ENCODE data around the gene PSORS1C2. TPM values are rescaled to one million over a fixed set of nuclear protein-coding genes. Genes with fewer than 3 reads are reported as not detected.

Gene PSORS1C2
- total RNA-seq, 1 experiment from 2014 or later, result 0.33 TPM

- Histone ChIP-seq H3K18ac (ENCODE audit: insufficient read length, low read depth, low read length) (no peak overlapping the region), H3K27ac (ENCODE audit: insufficient read length, low read depth, low read length) (no peak overlapping the region), H3K9ac (ENCODE audit: extremely low read depth, insufficient read length, low read length) (no peak overlapping the region), H2AK5ac (ENCODE audit: insufficient read length, low read length) (no peak overlapping the region), H4K20me1 (ENCODE audit: control insufficient read depth, insufficient read depth, insufficient read length) (no peaks in the 10 kb centered on the region), H3K4me1 (ENCODE audit: insufficient read depth, low read length) (peaks cover 2% of the 10 kb centered on the region; the same call in 1 of the 2 replicates), H2BK120ac (ENCODE audit: low read depth, low read length, poor library complexity, severe bottlenecking) (no peak overlapping the region), H2BK5ac (ENCODE audit: insufficient read length, low read length) (no peak overlapping the region), H2BK12ac (ENCODE audit: insufficient read length, low read depth, low read length) (no peak overlapping the region), H3K4me2 (ENCODE audit: insufficient read depth, insufficient read length, low read length) (no peak overlapping the region), H4K91ac (ENCODE audit: insufficient read length, low read depth, low read length) (no peak overlapping the region), H2AFZ (ENCODE audit: low read length) (no peak overlapping the region), H4K8ac (replicated peaks; ENCODE audit: insufficient read length, low read depth, low read length) (no peak overlapping the region), H2BK15ac (ENCODE audit: low read depth, low read length) (no peak overlapping the region), H3K4ac (ENCODE audit: low read depth, low read length) (no peak overlapping the region), H3K79me1 (ENCODE audit: insufficient read depth, low read depth, low read length, poor library complexity, severe bottlenecking) (no peaks in the 10 kb centered on the region), H4K5ac (ENCODE audit: insufficient read length, low read depth, low read length) (no peak overlapping the region), H2BK20ac (ENCODE audit: low read depth, low read length, poor library complexity, severe bottlenecking) (no peak overlapping the region), H3K23ac (ENCODE audit: insufficient read length, low read depth, low read length) (no peak overlapping the region), H3T11ph (ENCODE audit: low read length) (no peak overlapping the region), H3K14ac (ENCODE audit: insufficient read depth, low read length) (no peak overlapping the region), H3K79me2 (ENCODE audit: insufficient read depth, low read length) (no peaks in the 10 kb centered on the region), H3K9me3 (ENCODE audit: control insufficient read depth, low read depth, low read length) (no peaks in the 10 kb centered on the region), H3K56ac (ENCODE audit: insufficient read length, low read depth, low read length) (no peak overlapping the region), H3K27me3 (ENCODE audit: insufficient read depth, low read length) (no peaks in the 10 kb centered on the region), H3K23me2 (ENCODE audit: insufficient read length, low read depth, low read length, poor library complexity, severe bottlenecking) (no peaks in the 10 kb centered on the region)
- Mint-ChIP-seq H3K4me3 (no peak overlapping the region), H3K27me3 (ENCODE audit: low read depth) (no peaks in the 10 kb centered on the region; the same call in 1 of the 2 replicates), H3K36me3 (ENCODE audit: insufficient read depth in 1 of 3, low read depth in 3 of 3) (no peaks in the 10 kb centered on the region), H3K4me1 (peaks cover 16 to 21% of the 10 kb centered on the region in 2 experiments), H3K9me3 (no peaks in the 10 kb centered on the region), H3K27ac (no peak overlapping the region)
- TF ChIP-seq, protein P1, sequence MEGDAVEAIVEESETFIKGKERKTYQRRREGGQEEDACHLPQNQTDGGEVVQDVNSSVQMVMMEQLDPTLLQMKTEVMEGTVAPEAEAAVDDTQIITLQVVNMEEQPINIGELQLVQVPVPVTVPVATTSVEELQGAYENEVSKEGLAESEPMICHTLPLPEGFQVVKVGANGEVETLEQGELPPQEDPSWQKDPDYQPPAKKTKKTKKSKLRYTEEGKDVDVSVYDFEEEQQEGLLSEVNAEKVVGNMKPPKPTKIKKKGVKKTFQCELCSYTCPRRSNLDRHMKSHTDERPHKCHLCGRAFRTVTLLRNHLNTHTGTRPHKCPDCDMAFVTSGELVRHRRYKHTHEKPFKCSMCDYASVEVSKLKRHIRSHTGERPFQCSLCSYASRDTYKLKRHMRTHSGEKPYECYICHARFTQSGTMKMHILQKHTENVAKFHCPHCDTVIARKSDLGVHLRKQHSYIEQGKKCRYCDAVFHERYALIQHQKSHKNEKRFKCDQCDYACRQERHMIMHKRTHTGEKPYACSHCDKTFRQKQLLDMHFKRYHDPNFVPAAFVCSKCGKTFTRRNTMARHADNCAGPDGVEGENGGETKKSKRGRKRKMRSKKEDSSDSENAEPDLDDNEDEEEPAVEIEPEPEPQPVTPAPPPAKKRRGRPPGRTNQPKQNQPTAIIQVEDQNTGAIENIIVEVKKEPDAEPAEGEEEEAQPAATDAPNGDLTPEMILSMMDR (conservative IDR thresholded peaks at IDR 0.05), result no peak
- DNase-seq, result no peak
- WGBS (ENCODE audit: extremely low coverage, insufficient read length, low lambda C conversion rate), result no CpG with 5 or more reads among the region's 5 CpGs
Observed at GRCh38 chr6:31096656-31097055, 42.2 kb downstream of the PSORS1C2 start.
